SH-SY5Y (cell line): Measurements from ENCODE around the gene RAB7A.

ENCODE experiments used
- GATA2 ChIP-seq: IDR thresholded peaks from 2 replicates; pipeline ENCODE4 v1.6.1; 2011; ENCODE audit warnings: mild to moderate bottlenecking, low read depth, low read length
- GATA3 ChIP-seq: IDR thresholded peaks from 2 replicates; pipeline ENCODE4 v1.6.1; 2011; ENCODE audit warnings: low read depth, mild to moderate bottlenecking, low read length, moderate library complexity

DNA sequence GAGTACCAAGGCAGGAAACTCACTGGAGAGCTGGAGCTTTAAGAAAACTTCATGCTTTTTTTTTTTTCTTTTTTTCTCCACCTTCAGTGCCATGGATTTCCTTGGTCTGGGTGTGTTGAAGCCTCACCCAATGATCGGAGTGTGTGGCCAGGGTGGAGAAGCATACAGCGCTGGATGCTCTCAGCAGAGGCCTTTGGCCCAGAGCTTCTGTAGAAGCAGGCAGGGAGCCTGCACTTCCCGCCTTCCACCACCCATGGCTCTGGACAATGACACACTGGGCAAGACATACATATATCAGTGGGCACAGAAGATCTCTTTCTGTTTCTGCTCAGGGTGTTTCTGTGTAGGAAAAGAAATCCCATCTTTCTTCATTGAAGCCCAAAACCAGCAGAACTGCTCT lies 97.6 kb downstream of the RAB7A start:
- TF ChIP-seq GATA2, result no peak
- TF ChIP-seq GATA3, result no peak
